HEK293 (cell line): ENCODE results near the gene LPAR2.
A peak's percentile ranks its signal among the peaks of the same experiment; 100 is the strongest.
"Not testable (repeated sequence)": the region's sequence is repeated elsewhere in the genome, so short reads cannot be mapped to it uniquely, and the experiment has no call there.

Experiments used
- CTCF ChIA-PET: fragments of 350-600 bp; formaldehyde crosslinking; extraction: SDS; loops from one replicate; lab custom pipeline; 2021; ENCODE audit warnings: antibody characterized with exemption; lab: Yijun Ruan, JAX
- POLR2A ChIA-PET: fragments of 300-600 bp; formaldehyde crosslinking; extraction: SDS; loops from one replicate; lab custom pipeline; 2020; ENCODE audit warnings: antibody characterized with exemption, inconsistent platforms; lab: Yijun Ruan, JAX
- H3K27ac ChIP-seq: fragments of 200-500 bp; sonication (Bioruptor generic); 2 replicates; pipeline ENCODE4 v1.5.1; 2014; ENCODE audit warnings: low read depth, low read length, control low read depth, inconsistent platforms; ENCODE audit errors: extremely low read depth
- H3K36me3 ChIP-seq, 2 experiments: fragments of 200-500 bp in 1 of 2; sonication (Bioruptor generic) in 1 of 2; 1 replicate in 1 of 2; 2 replicates in 1 of 2; pipeline ENCODE4 v1.5.1; 2014 to 2017; ENCODE audit warnings: inconsistent platforms in 2 of 2, low read length in 2 of 2; ENCODE audit not compliant: control insufficient read depth in 2 of 2, insufficient read depth in 1 of 2
- H3K4me1 ChIP-seq: fragments of 200-500 bp; sonication (Bioruptor generic); 2 replicates; pipeline ENCODE4 v1.5.1; 2014; ENCODE audit warnings: mild to moderate bottlenecking, low read length, inconsistent platforms; ENCODE audit not compliant: control insufficient read depth, insufficient read depth
- H3K4me3 ChIP-seq: 2 replicates; pipeline ENCODE4 v1.5.1; 2011; ENCODE audit warnings: low read depth, mild to moderate bottlenecking, control low read depth, low read length, moderate library complexity
- H3K9me3 ChIP-seq: fragments of 200-500 bp; sonication (Bioruptor generic); 2 replicates; pipeline ENCODE4 v1.5.1; 2014; ENCODE audit warnings: low read depth, low read length, inconsistent platforms; ENCODE audit not compliant: control insufficient read depth, insufficient read depth
- IKZF3 ChIP-seq: fragments of 450-650 bp; IDR thresholded peaks from 2 replicates; pipeline ENCODE4 v1.5.0; 2018; ENCODE audit warnings: missing biosample characterization, mild to moderate bottlenecking, missing genetic modification characterization, moderate library complexity
- MEIS1 ChIP-seq: sonication (generic); formaldehyde crosslinking; IDR thresholded peaks from 2 replicates; pipeline ENCODE4 v1.8.1; 2022; ENCODE audit warnings: missing genetic modification reagents, mild to moderate bottlenecking, borderline replicate concordance
- SCRT2 ChIP-seq: fragments of 450-650 bp; formaldehyde crosslinking; IDR thresholded peaks from 2 replicates; pipeline ENCODE4 v1.5.1; 2016; ENCODE audit warnings: missing biosample characterization, missing genetic modification characterization
- SETDB1 ChIP-seq: IDR thresholded peaks from one replicate; pipeline ENCODE4 v1.6.1; 2017; ENCODE audit warnings: mild to moderate bottlenecking, low read length, moderate library complexity, mixed read lengths; ENCODE audit not compliant: insufficient read length
- YY1 ChIP-seq: fragments of 450-650 bp; formaldehyde crosslinking; IDR thresholded peaks from 2 replicates; pipeline ENCODE4 v1.5.1; 2018; ENCODE audit warnings: missing biosample characterization, missing genetic modification characterization
- ZBTB48 ChIP-seq: fragments of 450-650 bp; formaldehyde crosslinking; IDR thresholded peaks from 2 replicates; pipeline ENCODE4 v1.5.1; 2016; ENCODE audit warnings: missing biosample characterization, missing genetic modification characterization
- ZIC2 ChIP-seq: fragments of 450-650 bp; formaldehyde crosslinking; IDR thresholded peaks from 2 replicates; pipeline ENCODE4 v1.5.1; 2016; ENCODE audit warnings: missing biosample characterization, missing genetic modification characterization
- ZNF223 ChIP-seq: fragments of 450-650 bp; formaldehyde crosslinking; IDR thresholded peaks from 2 replicates; pipeline ENCODE4 v1.5.1; 2016; ENCODE audit warnings: missing biosample characterization, missing genetic modification characterization
- ZNF266 ChIP-seq: fragments of 450-650 bp; formaldehyde crosslinking; IDR thresholded peaks from 2 replicates; pipeline ENCODE4 v1.5.1; 2016; ENCODE audit warnings: missing biosample characterization, missing genetic modification characterization, low read depth
- ZNF280C ChIP-seq: fragments of 450-650 bp; formaldehyde crosslinking; IDR thresholded peaks from 2 replicates; pipeline ENCODE4 v1.5.1; 2016; ENCODE audit warnings: missing biosample characterization, missing genetic modification characterization
- ZNF350 ChIP-seq: fragments of 450-650 bp; formaldehyde crosslinking; IDR thresholded peaks from 2 replicates; pipeline ENCODE4 v1.5.0; 2017; ENCODE audit warnings: missing biosample characterization, mild to moderate bottlenecking, missing genetic modification characterization
- ZXDB ChIP-seq: fragments of 450-650 bp; formaldehyde crosslinking; IDR thresholded peaks from 2 replicates; pipeline ENCODE4 v1.5.1; 2016; ENCODE audit warnings: missing biosample characterization, missing genetic modification characterization

LPAR2 gene

GRCh38 chr19:19610376-19611202 lies 17.4 kb downstream of the LPAR2 start:
- TF ChIP-seq ZXDB (tag by site-specific recombination) (no peak), IKZF3 (tag by site-specific recombination) (no peak), SCRT2 (tag by site-specific recombination) (no peak), ZNF350 (tag by site-specific recombination) (no peak), ZNF280C (tag by site-specific recombination) (no peak), YY1 (tag by site-specific recombination) (no peak), ZNF223 (no peak), MEIS1 (CRISPR knock-in tag) (no peak)
- TF ChIP-seq, all 188 proteins: peak for 0
- Histone ChIP-seq H3K27ac (no peak overlapping the region), H3K4me3 (no peak overlapping the region), H3K36me3 (no peaks in the 10 kb centered on the region), H3K4me1 (no peaks in the 10 kb centered on the region), H3K9me3 (no peaks in the 10 kb centered on the region)
- ChIA-PET CTCF (interaction anchor here (0.7 kb wide), 1 partner anchor 56 kb away, joined by 4 read pairs; no protein-coding TSS in a partner anchor), POLR2A (no interaction called here)

- POLR2A ChIA-PET, H3K27ac ChIP-seq, H3K36me3 ChIP-seq, H3K4me1 ChIP-seq, H3K9me3 ChIP-seq, H3K4me3 ChIP-seq: not testable (repeated sequence)
- CTCF ChIA-PET: interaction anchor here (0.6 kb wide), 1 partner anchor 544 kb away, joined by 3 read pairs; no protein-coding TSS in a partner anchor
Observed at GRCh38 chr19:19606686-19607085, 21.3 kb downstream of the LPAR2 start.

GRCh38 chr19:19606021-19606420 lies 22.0 kb downstream of the LPAR2 start:
- POLR2A ChIA-PET: interaction anchor here (0.7 kb wide), 1 partner anchor 57 kb away, joined by 6 read pairs; no protein-coding TSS in a partner anchor
- no peaks in the 10 kb centered on the region for H3K9me3 ChIP-seq
- no peaks in the 10 kb centered on the region for H3K4me1 ChIP-seq
- no peak overlapping the region for H3K4me3 ChIP-seq
- no peaks in the 10 kb centered on the region; a peak in 1 of 3 replicates for H3K36me3 ChIP-seq
- CTCF ChIA-PET: interaction anchor here (0.6 to 0.7 kb wide), 2 partner anchors 74 to 543 kb away, joined by 3 to 4 read pairs; no protein-coding TSS in a partner anchor
- TF ChIP-seq SETDB1 (no peak), ZBTB48 (tag by site-specific recombination) (peak; percentile 61; the same call in 1 of the 2 replicates)
- H3K27ac ChIP-seq: no peak overlapping the region

GRCh38 chr19:19602713-19603324 lies 25.2 kb downstream of the LPAR2 start:
- POLR2A ChIA-PET: interaction anchor here (0.6 kb wide), 1 partner anchor 277 kb away, joined by 3 read pairs; no protein-coding TSS in a partner anchor

More at GRCh38 chr19:19602713-19603324, 25.2 kb downstream of the LPAR2 start:
- CTCF ChIA-PET: interaction anchor here (0.6 to 0.7 kb wide), 3 partner anchors 30 to 126 kb away, joined by 3 read pairs; no protein-coding TSS in a partner anchor
- Histone ChIP-seq H3K4me3 (no peak overlapping the region), H3K9me3 (no peaks in the 10 kb centered on the region), H3K4me1 (no peaks in the 10 kb centered on the region), H3K27ac (no peak overlapping the region), H3K36me3 (no peaks in the 10 kb centered on the region; a peak in 1 of 3 replicates)
- 0 out of 2 replicates have a peak, but pooled peaks have one; percentile 19 for TF ChIP-seq ZNF266 (tag by site-specific recombination)
- no peak for TF ChIP-seq ZIC2
